ENCODE measurements around the gene CABLES1.
"Not testable (repeated sequence)": the region's sequence is repeated elsewhere in the genome, so short reads cannot be mapped to it uniquely, and the experiment has no call there.

The CABLES1 gene, protein sequence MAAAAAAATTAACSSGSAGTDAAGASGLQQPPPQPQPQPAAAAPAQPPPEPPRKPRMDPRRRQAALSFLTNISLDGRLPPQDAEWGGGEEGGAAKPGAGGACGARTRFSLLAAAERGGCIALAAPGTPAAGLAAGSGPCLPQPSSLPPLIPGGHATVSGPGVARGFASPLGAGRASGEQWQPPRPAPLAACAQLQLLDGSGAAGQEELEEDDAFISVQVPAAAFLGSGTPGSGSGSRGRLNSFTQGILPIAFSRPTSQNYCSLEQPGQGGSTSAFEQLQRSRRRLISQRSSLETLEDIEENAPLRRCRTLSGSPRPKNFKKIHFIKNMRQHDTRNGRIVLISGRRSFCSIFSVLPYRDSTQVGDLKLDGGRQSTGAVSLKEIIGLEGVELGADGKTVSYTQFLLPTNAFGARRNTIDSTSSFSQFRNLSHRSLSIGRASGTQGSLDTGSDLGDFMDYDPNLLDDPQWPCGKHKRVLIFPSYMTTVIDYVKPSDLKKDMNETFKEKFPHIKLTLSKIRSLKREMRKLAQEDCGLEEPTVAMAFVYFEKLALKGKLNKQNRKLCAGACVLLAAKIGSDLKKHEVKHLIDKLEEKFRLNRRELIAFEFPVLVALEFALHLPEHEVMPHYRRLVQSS

DNA sequence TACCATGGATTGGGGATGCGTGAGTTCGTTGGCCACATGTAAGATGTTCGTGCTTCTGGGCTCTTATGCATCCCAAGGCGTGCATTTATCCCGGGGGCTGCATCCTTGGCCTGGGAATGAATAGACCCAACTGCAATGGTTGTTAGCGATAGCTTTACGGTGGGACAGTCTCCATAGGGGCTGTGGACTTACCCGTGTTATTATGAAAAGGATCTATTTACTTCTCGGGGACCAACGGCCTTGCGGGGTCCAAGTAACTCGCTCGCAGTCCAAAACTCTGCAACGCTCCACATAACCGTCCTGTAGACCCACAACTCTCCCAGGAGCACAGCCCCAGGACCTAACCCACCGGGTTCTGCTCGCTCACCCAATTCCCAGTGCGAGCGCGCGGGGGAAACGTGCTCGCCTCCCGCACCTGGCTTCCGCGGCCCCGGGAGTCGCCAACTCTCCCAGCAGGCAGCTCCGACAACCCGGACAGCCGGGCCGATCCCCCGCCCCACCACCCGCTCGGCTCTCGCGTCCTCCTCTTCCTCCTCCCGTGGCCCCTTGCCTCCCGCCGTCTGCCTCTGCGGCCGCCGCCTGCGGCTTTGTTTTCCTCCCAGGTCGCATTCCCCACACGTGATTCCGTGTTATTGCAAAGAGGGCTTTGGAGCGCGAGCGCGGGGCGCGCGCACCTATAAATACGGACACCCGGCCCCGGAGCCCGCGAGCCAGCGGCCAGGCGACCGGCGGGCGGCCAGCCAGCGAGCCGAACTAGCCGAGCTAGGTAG lies at the start of gene CABLES1:
Gene CABLES1 (plus strand): TSS at position 706 of the 770 bp plus-strand sequence. CDS start 278 bp downstream, outside the sequence.
- DNase-seq, result peak; percentile 99

DNA sequence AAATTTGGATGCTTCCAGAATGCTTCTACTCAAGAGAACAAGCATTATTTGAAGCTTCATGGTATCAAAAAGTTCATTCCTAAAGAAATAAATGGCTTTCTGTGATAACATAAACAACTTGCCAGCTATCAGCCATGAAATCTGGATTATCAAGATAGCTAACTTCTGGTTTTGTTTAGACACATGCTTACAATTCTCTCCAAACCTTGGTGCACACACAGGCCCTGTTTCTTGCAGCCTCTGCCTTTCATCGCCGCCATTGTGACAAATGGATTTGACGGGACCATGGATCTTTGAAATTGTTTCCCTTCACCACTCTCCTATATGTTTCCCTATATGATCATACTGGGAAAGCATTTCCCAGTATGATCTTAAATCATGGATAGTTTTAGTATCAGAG lies 47.9 kb upstream of the CABLES1 start:
- no peak for DNase-seq

DNA sequence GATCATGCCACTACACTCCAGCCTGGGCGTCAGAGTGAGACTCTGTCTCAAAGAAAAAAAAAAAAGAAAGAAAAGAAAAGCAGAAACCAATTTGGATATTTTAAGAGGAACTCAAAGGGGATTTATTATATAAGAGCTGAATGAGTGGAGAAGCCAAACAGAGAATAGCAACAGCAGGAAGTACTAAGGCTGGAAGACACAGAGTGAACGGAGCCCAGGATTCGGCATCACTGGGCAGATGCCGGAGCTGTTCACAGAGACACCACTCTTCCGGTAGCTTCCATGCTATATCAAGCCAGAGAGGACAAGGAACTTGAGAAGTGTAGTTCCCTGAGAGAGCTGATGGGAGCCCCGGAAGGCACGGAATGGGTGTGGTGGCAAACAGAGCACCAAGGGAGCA lies 47.0 kb upstream of the CABLES1 start:
- no peak for DNase-seq

DNA sequence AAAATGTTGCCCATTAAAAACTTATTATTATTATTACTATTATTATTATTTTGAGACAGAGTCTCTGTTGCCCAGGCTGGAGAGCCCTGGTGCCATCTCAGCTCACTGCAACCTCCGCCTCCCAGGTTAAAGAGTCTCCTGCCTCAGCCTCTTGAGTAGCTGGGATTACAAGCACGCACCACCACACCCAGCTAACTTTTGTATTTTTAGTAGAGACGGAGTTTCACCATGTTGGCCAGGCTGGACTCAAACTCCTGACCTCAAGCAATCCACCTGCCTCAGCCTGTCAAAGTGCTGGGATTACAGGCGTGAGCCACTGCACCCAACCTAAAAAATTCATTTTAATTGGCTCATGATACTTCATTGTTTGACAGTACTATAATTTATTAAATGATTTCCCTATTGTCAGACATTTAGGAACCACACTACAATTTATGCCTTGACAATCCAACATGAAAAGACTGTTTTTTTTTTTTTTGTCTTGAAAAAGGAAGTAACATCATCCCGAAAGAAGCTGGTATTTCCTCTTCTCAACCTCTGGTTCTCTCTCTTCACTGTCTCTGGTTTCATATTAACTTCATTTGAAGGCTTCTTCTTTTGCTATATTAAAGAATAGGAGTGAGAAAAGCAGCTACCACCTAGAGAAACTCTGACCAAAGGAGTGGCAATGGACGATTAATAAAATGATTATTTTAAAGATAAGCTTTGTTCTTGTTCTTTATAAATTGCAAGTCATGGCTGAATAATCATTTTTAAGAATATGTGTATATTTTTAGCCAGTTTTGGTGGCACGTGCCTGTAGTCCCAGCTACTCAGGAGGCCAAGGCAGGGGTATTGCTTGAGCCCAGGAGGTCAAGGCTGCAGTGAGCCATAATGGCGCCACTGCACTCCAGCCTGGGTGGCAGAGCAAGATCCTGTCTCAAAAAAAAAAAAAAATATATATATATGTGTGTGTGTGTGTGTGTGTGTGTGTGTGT lies 44.0 kb upstream of the CABLES1 start:
- not testable (repeated sequence) for DNase-seq

DNA sequence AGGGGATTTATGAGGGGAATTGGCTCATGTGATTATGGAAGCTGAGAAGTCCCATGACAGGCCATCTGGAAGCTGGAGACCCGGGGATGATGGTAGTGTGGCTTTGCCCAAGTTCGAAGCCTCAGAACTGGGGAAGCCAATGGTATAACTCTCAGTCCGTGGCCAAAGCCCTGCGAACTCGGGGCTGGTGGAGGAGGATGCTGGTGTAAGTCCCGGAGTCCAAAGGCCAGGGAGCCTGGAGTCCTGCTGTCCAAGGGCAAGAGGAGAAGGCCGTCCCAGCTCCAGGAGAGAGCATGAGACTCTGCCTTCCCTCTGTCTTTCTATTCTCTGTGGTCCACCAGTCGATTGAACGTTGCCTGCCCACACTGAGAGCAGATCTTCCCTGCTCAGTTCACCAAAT lies 43.2 kb upstream of the CABLES1 start:
- DNase-seq, result no peak

DNA sequence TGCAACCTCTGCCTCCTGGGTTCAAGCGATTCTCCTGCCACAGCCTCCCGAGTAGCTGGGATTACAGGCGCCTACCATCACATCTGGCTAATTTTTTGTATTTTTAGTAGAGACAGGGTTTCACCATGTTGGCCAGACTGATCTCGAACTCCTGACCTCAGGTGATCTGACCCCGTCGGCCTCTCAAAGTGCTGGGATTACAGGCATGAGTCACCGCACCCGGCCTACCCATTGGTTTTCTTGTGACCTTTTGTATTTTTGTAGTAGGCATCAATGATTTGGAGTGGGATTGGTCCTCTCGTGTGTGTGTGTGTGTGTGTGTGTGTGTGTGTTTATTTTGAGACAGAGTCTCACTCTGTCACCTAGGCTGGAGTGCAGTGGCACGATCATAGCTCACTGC lies 42.2 kb upstream of the CABLES1 start:
- not testable (repeated sequence) for DNase-seq

DNA sequence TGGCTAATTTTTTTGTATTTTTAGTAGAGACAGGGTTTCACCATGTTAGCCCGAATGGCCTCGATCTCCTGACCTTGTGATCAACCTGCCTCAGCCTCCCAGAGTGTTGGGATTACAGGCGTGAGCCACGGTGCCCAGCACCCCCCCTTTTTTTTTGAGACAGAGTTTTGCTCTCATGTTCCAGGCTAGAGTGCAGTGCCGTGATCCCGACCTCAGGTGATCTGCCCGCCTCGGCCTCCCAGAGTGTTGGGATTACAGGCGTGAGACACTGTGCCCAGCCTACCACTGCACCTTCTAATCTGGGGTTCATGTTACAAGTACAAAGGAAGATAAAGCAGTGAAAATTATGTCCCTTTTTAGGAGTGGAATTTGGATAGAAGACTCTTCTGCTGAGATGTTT lies 41.5 kb upstream of the CABLES1 start:
- no peak for DNase-seq

DNA sequence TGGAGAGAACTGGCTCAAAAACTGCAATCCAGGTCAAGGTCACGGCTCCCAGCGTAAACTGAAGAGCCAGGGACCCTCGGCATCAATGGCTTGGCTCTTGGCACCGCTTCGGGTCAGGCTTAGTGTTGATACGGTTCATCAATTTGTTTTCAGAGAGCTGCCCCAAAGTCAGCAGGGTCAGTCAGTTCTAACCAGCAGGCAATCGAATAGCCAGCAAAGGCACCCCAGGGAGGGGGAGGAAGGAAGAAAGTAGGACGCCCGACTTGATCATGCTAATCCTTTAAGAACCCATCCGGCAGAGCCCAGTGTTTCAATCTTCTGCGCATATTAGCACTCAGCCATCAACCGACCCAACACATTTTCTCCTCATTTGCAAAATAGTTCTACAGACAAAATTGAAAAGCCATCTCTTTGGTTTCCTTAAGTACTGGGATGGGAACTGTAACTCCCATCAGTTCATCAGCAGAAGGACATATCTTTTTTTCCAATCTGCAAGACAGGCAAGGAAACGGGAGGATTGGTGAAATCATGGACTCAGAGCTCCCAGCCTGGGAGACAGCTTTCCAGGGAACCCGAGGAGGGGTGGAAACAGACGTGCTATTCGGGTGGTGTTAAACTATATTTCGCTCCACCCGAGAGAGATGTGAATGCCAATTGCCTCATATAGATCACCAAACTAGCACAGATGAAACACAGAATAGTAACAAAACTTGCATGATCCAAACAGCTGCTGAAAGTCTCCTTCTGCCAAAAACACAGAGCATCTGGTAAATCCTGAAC lies 40.7 kb upstream of the CABLES1 start:
- no peak for DNase-seq

DNA sequence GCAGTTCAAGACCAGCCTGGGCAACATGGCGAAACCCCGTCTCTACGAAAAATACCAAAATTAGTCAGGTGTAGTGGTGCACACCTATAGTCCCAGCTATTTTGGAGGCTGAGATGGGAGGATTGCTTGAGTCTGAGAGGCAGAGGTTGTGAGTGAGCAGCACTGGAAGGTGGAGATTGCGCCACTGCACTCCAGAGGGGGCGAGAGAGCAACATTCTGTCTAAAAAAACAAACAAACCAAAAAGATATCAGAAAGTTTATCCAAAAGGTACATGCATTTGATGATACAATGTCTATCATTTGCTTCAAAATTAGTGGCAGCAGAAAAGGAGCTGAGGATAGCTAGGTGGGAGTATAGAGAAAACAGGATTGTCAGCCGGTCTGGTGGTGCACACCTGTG lies 39.8 kb upstream of the CABLES1 start:
- DNase-seq, result no peak

DNA sequence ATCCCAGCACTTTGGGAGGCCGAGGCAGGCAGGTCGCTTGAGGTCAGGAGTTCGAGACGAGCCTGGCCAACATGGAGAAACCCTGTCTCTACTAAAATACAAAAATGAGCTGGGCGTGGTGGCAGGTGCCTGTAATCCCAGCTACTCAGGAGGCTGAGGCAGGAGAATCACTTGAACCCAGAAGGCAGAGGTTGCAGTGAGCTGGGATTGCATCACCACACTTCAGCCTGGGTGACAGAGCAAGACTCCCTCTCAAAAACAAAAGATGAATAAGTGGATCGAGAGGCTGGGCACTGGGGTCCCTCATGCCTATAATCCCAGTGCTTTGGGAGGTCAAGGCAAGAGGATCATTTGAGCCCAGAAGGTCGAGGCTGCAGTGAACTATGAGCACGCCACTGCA lies 38.3 kb upstream of the CABLES1 start:
- DNase-seq, result not testable (repeated sequence)

DNA sequence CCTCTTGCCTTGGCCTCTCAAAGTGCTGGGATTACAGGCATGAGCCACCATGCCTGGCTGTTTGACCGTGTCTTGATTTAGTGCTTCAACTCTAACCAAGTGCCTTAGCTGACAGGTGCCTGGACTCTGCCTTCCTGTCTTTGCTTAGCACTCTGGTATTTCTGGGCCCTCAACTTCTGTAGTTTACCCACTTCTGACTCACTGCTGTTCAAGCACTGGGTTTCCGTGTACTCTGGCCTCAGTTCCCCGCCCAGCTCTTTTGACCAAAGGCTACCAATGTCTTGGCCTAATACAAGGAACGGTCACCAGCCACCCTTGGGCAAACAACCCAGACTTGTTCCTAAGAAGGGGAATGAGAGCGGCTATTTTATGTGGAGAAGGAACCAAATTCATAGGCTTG lies 35.7 kb upstream of the CABLES1 start:
- no peak for DNase-seq

DNA sequence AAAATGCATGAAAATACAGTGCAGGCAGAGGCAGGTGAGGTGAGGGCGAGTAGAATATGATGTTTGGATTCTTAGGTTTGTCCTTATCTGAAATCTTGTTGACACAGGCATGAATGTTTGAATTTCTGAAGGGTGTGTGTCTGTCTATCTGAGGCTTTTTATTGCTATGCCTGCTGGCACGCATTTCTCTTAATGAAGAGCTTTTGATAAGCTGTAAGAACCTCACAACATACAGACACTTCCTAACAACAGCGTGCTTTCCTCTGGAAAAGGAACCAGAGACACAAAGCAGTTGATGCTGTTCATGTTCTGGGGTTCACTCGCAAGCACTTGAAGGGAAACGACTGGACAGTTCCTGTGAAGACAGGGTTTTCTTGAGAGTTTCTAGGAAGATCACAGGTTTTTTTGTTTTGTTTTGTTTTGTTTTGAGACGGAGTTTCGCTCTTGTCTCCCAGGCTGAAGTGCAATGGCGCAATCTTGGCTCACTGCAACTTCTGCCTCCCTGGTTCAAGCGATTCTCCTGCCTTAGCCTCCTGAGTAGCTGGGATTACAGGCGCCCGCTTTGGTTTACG lies 33.3 kb upstream of the CABLES1 start:
- DNase-seq, result no peak

DNA sequence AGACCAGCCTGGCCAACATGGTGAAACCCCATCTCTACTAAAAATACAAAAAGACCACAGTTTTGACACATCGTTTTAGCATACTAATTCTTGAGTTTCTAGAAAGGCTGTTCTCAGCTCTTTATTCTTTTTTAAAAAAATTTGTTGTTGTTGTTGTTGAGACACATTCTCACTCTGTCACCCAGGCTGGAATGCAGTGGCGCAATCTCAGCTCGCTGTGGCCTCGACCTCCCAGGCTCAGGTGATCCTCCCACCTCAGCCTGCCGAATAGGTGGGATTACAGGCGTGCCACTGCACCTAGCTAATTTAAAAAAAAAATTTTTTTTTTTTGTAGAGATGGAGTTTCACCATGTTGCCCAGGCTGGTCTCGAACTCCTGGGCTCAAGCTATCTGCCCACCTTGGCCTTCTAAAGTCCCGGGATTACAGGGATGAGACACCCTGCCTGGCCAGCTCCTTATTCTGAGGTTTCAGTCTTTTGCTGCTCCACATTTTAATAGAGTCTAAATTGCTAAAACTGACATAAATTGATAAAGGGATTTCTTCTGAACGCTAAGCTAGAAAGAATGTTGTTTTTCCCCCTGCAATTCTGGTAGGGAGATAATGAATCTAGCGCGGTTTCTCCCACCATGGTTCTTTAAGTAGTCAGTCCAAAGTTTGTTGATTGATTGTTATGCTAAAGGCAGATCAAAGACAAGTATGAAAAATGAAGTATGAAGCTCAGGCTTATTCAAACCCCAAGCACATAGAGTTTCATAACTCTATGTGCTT lies 32.6 kb upstream of the CABLES1 start:
- no peak for DNase-seq

DNA sequence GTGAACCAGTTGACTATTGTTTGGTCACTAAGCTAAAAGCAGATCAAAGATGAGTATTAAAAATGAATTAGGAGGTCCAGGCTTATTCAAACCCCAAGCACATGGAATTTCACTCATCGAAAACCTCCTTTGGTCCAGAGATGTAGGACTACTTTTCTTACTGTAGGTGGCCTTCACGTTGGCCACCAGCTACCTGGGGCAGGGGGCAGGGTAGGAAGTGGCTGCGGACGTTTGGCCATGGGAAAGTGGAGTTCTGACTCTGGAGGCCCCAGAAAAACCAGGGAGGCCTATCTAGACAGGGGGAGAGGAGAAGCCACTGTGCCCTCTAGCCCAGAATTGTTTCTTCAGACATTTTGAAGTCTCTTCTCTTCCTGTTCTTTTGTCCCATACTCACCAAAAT lies 31.8 kb upstream of the CABLES1 start:
- DNase-seq, result no peak

DNA sequence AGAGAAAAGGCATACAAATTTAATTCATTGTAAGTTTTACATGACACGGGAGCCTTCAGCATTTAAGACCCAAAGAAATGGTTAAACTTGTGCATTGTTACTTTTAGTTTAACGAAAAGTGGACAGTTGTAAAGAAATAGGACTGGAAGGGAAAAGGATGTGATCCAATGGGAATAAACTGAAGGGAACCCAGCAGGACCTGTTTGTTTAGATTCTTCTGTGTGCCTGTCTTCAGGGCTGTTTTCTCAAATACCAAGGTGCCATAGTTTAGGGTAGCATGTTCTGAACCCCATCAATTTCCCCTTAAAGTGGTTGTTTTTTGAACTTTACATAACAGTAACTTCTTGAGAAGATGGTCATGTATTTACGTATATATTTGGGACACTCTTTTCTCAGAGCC lies 30.3 kb upstream of the CABLES1 start:
- no peak for DNase-seq

DNA sequence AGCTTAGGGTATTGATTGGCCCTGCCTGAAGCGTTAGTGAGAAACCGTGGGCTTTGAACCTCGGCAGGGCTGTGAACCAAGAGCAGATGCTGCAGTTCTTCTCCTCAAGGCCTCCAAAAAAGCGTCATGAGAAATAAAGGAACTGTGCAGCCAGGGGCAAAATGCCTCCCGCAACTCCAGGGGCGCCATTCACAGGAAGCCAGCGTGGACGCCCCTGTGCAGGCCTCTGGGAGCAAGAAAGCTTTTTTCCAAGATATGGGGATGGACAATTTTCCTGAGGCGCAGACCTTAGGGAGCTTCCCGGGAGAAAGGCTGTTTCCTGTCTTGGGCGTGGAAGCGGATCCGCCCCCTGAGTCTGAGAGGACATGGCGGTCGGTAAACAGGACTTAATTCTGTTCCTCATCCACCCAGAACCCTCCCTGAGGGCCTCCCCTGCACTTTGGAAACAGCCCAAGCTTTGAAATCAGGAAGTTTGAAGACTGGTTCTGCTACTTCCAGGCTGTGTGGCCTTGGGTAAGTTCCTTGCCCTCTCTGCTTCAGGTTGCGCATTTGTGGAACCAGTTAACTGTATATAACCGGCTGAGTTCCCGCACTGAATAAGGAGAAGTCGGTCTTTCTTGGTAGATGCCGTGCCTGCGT lies 29.6 kb upstream of the CABLES1 start:
- DNase-seq, result peak; percentile 60

DNA sequence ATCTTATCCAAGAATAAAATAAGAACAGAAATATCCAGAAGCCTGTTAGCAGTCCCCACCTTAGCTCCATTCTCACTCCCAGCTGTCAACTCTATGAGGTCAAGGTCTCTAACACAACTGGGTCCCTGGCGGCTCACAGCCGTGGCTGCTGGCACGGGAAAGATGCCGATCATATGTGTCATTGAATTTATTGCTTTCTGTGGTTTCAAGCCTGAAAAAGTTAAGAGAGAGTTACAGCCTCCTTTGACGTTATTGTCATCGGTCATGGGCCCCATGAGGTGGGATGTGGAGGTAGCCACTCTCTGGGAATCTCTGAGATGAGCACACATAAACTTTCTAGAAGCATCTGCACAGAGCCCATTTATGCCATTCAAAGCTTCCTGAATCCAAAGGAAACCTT lies 28.7 kb upstream of the CABLES1 start:
- no peak for DNase-seq

DNA sequence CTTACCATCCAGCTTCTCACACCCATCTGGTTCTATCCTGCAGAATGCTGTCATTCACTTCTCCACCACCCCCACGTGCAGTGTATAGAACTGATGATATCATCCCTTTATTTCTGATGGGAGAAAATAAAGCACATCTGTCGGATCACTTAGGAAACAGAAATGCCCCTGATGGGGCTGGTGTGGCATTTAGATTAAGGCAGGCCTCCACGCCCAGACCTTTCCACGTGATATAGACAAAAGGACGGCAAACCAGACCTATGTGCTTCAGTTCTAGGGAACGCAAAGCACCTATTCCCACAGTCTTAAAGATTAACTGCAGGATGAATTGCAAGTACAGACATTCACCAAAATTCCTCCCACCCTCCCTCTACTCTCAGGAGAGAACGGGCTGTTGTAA lies 27.6 kb upstream of the CABLES1 start:
- DNase-seq, result peak; percentile 64

DNA sequence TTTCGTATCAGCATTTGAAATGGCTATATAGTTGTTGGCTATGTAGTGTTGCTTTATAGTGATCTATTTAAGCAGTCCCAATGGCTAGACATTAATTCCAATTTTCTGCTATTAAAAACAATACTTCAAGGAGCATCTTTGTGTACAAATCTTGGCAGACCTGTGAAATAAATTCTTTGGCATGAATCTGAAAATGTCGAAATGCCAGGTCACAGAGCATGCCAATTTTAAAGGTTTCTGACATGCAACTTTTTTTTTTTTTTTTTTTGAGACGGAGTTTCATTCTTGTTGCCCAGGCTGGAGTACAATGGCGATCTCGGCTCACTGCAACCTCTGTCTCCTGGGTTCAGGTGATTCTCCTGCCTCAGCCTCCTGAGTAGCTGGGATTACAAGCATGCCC lies 26.8 kb upstream of the CABLES1 start:
- DNase-seq, result no peak

DNA sequence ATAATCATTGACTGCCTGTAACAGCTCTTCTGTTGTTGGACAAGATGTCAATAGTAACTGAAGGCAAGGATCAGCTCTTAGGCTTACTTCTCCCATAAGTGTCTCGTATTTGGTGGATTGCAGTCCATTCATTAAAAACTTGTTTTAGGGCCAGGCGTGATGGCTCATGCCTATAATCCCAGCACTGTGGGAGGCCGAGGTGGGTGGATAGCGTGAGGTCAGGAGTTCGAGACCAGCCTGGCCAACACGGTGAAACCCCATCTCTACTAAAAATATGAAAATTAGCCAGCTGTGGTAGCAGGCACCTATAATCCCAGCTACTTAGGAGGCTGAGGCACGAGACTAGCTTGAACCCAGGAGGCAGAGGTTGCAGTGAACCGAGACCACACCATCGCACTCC lies 26.1 kb upstream of the CABLES1 start:
- not testable (repeated sequence) for DNase-seq

Data from NCI-H69 (cell line).